RCC 7860 (cell line): ENCODE results near the gene RASGRF1.
"Not testable (repeated sequence)": the region's sequence is repeated elsewhere in the genome, so short reads cannot be mapped to it uniquely, and the experiment has no call there.

Experiments
- DNase-seq: peaks from one replicate; pipeline ENCODE4 v3.0.0-alpha.2; 2015; ENCODE audit warnings: low spot score
- FAIRE-seq: peaks from 2 replicates; lab custom pipeline; 2012; peaks lifted over from hg19 to GRCh38; lab: Jason Lieb, UNC

The RASGRF1 gene, protein sequence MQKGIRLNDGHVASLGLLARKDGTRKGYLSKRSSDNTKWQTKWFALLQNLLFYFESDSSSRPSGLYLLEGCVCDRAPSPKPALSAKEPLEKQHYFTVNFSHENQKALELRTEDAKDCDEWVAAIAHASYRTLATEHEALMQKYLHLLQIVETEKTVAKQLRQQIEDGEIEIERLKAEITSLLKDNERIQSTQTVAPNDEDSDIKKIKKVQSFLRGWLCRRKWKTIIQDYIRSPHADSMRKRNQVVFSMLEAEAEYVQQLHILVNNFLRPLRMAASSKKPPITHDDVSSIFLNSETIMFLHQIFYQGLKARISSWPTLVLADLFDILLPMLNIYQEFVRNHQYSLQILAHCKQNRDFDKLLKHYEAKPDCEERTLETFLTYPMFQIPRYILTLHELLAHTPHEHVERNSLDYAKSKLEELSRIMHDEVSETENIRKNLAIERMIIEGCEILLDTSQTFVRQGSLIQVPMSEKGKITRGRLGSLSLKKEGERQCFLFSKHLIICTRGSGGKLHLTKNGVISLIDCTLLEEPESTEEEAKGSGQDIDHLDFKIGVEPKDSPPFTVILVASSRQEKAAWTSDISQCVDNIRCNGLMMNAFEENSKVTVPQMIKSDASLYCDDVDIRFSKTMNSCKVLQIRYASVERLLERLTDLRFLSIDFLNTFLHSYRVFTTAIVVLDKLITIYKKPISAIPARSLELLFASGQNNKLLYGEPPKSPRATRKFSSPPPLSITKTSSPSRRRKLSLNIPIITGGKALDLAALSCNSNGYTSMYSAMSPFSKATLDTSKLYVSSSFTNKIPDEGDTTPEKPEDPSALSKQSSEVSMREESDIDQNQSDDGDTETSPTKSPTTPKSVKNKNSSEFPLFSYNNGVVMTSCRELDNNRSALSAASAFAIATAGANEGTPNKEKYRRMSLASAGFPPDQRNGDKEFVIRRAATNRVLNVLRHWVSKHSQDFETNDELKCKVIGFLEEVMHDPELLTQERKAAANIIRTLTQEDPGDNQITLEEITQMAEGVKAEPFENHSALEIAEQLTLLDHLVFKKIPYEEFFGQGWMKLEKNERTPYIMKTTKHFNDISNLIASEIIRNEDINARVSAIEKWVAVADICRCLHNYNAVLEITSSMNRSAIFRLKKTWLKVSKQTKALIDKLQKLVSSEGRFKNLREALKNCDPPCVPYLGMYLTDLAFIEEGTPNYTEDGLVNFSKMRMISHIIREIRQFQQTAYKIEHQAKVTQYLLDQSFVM (N-terminal part only)

DNA sequence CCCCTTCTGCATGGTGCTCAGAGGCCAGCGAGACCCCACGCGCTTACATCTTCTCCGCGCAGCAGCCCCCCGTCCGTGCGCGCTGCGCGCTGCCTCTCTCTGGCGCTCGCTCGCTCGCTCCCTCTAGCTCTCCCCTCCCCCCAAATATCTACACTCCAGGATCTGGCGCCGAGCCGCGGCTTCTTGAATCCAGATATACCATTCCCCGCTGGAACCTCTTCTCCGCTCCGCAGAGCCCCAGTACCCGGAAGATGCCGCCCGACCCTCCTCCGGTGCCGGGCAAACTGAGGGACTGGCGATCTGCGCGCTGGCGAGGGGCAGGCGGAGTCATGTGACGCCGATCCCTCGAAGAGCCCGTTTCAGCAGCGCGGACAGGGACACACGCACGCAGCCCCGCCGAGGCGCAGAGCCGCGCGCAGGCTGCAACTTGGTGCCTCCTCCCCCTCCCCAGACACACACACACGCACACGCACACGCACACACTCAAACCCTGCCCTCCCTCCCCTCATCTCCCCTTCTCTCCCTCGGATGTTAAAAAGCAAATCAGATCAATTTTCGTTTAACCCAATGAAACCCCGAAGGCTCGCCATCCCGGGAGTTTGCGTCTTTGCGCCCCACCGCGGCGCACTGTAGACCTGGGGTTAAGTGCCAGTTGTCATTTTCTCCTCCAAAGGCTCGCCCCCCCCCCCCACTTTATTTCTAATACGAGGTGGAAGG is at the start of gene RASGRF1:
Gene RASGRF1 (minus strand): TSS at position 294 of the 717 bp plus-strand sequence. CDS start 282 bp downstream, at position 12.
- DNase-seq (no peak), FAIRE-seq (no peak)

GRCh38 chr15:79136434-79137046 is 46.0 kb upstream of the RASGRF1 start:
- no peak for DNase-seq
- no peak for FAIRE-seq

GRCh38 chr15:79133309-79133708 is 42.7 kb upstream of the RASGRF1 start:
- DNase-seq: no peak
- FAIRE-seq: no peak

DNA sequence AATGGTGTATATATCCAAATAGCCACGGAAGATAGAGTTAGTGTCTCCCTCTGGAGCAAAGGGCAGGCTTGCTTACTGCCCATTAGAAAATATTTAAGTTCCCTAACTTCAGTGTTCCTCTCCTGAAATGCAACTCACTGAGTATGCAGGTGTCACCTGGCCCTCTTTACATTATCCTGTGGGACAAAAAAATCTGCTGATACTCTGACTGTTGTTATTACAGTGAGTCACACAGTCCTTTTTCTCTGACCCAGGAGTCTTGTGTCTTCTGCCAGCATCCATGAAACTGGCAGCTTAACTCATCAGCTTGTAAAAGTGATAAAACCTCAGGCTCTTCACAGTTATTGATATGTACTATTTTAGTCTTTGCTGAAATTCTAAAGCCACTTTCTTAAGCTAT is 42.2 kb upstream of the RASGRF1 start:
- DNase-seq (no peak), FAIRE-seq (no peak)

DNA sequence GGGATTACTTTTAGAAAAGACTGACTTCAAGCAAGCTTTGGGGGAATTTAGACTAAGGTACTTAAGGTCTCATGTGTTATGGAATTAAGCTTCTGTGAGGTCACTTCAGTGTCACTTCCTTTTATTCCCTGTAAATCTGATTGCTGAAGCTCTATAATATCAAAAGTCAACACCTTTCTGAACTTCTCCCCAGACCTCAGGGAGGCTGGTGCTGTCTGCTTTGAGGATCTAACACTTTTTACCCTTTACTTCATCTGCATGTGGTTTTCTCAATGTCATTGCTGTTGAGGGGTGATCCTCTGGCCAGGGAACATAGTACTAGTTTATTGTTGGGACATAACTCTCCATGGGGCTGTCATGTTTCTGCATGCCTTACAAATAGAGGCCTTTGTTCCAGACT is 41.8 kb upstream of the RASGRF1 start:
- FAIRE-seq (no peak), DNase-seq (no peak)

GRCh38 chr15:79130535-79131130 is 40.1 kb upstream of the RASGRF1 start:
- FAIRE-seq (no peak), DNase-seq (no peak)

DNA sequence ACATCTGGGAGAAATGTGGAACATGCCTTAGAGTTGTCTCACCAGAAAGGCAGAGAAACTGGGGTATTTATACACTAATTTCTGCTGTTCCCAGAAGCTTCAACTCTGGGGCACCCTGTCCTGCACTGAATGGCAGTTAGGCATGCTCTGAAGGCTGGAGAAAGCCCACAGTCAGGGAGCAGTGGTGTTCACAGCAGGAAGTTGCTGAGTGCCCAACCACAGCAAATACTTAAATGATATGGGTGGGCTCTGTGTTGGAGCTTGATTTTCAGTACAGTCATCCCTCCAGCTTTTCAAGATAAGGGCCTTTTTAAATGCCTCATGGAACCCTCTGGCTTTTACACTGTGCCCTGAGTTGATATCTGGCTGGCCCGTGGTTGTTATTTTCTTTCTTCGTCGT is 38.7 kb upstream of the RASGRF1 start:
- no peak for FAIRE-seq
- no peak for DNase-seq

DNA sequence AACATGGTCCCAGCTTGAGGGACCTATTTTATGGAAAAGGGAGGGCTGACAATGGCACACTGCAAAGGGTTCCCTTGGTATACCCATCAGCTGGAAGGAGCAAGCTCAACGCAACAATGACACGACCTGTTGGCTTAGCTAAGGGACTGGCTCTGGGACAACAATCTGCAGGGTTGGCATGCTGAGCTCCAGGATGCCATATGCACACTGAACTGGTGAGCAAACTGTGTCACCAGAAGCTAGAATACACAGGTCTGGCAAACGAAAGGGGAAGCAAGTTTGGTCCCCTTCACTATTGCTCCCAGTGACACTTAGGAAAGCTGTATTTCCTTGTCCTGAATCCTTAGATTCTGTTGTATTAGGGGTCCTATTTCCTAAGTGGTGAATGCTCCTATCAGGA is 38.0 kb upstream of the RASGRF1 start:
- no peak for FAIRE-seq
- no peak for DNase-seq

- DNase-seq (no peak), FAIRE-seq (no peak)
Measured at GRCh38 chr15:79124388-79124787, 33.8 kb upstream of the RASGRF1 start.

GRCh38 chr15:79122991-79123390 is 32.4 kb upstream of the RASGRF1 start:
- DNase-seq: no peak
- no peak for FAIRE-seq

- DNase-seq: no peak
- no peak for FAIRE-seq
Measured at GRCh38 chr15:79122391-79122790, 31.8 kb upstream of the RASGRF1 start.

DNA sequence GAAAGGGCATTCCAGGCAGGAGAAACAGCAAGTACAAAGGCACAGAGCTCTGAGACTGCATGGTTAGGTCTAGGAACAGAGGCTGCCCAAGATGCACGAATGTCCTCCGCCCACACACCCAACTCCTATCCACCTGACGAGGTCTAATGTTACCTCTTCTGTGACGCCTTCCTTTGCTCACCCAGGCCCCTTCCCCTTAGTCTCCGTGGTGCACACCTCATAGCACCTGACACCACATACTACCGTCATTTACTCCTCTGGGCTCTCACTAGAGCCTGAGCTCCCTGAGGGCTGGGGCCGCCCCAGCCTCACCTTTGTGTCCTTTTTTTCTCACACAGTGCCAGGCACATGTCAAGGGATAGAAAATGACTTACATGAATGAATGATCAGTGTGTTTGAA is 31.0 kb upstream of the RASGRF1 start:
- no peak for DNase-seq
- FAIRE-seq: no peak

- FAIRE-seq (no peak), DNase-seq (no peak)
Measured at GRCh38 chr15:79117442-79118204, 27.0 kb upstream of the RASGRF1 start.

GRCh38 chr15:79116771-79117170 is 26.2 kb upstream of the RASGRF1 start:
- DNase-seq: no peak
- no peak for FAIRE-seq

GRCh38 chr15:79115986-79116665 is 25.5 kb upstream of the RASGRF1 start:
- no peak for DNase-seq

GRCh38 chr15:79113831-79114230 is 23.3 kb upstream of the RASGRF1 start:
- DNase-seq (no peak), FAIRE-seq (no peak)

More at GRCh38 chr15:79115986-79116665, 25.5 kb upstream of the RASGRF1 start:
- FAIRE-seq: no peak

- DNase-seq, FAIRE-seq: not testable (repeated sequence)
Measured at GRCh38 chr15:79111404-79111803, 20.8 kb upstream of the RASGRF1 start.

- FAIRE-seq (no peak), DNase-seq (no peak)
Measured at GRCh38 chr15:79105141-79105540, 14.6 kb upstream of the RASGRF1 start.
